ENCODE measurements around the gene MAPK10.

Gene MAPK10

GRCh38 chr4:86354390-86354789, 5.5 kb downstream of the MAPK10 start:
- TF ChIP-seq POLR2A (IDR thresholded peaks at IDR 0.05; ENCODE audit: extremely low read depth, insufficient read length) (no peak), MAX (IDR thresholded peaks at IDR 0.05; ENCODE audit: low read depth, low read length) (no peak)
- DNase-seq (ENCODE audit: low read depth) = no peak
- H3K4me3 ChIP-seq (ENCODE audit: low read depth, low read length) = no peak overlapping the region

GRCh38 chr4:86346320-86346719, 13.5 kb downstream of the MAPK10 start:
- TF ChIP-seq POLR2A (IDR thresholded peaks at IDR 0.05; ENCODE audit: extremely low read depth, insufficient read length) (no peak), CTCF (IDR thresholded peaks at IDR 0.05; ENCODE audit: low read depth, low read length) (no peak)
- DNase-seq (ENCODE audit: low read depth) = no peak
- no peak overlapping the region for H3K4me3 ChIP-seq (ENCODE audit: low read depth, low read length)

GRCh38 chr4:86344127-86344526, 15.7 kb downstream of the MAPK10 start:
- TF ChIP-seq CTCF (IDR thresholded peaks at IDR 0.05; ENCODE audit: low read depth, low read length) = no peak
- no peak for TF ChIP-seq MYC (IDR thresholded peaks at IDR 0.05; ENCODE audit: low read depth, low read length)
- no peak for TF ChIP-seq POLR2A (IDR thresholded peaks at IDR 0.05; ENCODE audit: extremely low read depth, insufficient read length)
- no peak for TF ChIP-seq MAX (IDR thresholded peaks at IDR 0.05; ENCODE audit: low read depth, low read length)
- no peak overlapping the region for H3K4me3 ChIP-seq (ENCODE audit: low read depth, low read length)
- no peak for DNase-seq (ENCODE audit: low read depth)

- TF ChIP-seq MYC (IDR thresholded peaks at IDR 0.05; ENCODE audit: low read depth, low read length) (no peak), CTCF (IDR thresholded peaks at IDR 0.05; ENCODE audit: low read depth, low read length) (no peak), MAX (IDR thresholded peaks at IDR 0.05; ENCODE audit: low read depth, low read length) (no peak), POLR2A (IDR thresholded peaks at IDR 0.05; ENCODE audit: extremely low read depth, insufficient read length) (no peak)
- no peak overlapping the region for H3K4me3 ChIP-seq (ENCODE audit: low read depth, low read length)
- no peak for DNase-seq (ENCODE audit: low read depth)
Observed at GRCh38 chr4:86338989-86339388, 20.9 kb downstream of the MAPK10 start.

- no peak for DNase-seq (ENCODE audit: low read depth)
- H3K4me3 ChIP-seq (ENCODE audit: low read depth, low read length) = no peak overlapping the region
- TF ChIP-seq CTCF (IDR thresholded peaks at IDR 0.05; ENCODE audit: low read depth, low read length) = no peak
- TF ChIP-seq POLR2A (IDR thresholded peaks at IDR 0.05; ENCODE audit: extremely low read depth, insufficient read length) = no peak
- no peak for TF ChIP-seq MYC (IDR thresholded peaks at IDR 0.05; ENCODE audit: low read depth, low read length)
- no peak for TF ChIP-seq MAX (IDR thresholded peaks at IDR 0.05; ENCODE audit: low read depth, low read length)
Observed at GRCh38 chr4:86338521-86338920, 21.3 kb downstream of the MAPK10 start.

GRCh38 chr4:86334020-86334750, 25.7 kb downstream of the MAPK10 start:
- TF ChIP-seq MAX (IDR thresholded peaks at IDR 0.05; ENCODE audit: low read depth, low read length) (no peak), MYC (IDR thresholded peaks at IDR 0.05; ENCODE audit: low read depth, low read length) (no peak), CTCF (IDR thresholded peaks at IDR 0.05; ENCODE audit: low read depth, low read length) (no peak), POLR2A (IDR thresholded peaks at IDR 0.05; ENCODE audit: extremely low read depth, insufficient read length) (no peak)
- no peak for DNase-seq (ENCODE audit: low read depth)
- no peak overlapping the region for H3K4me3 ChIP-seq (ENCODE audit: low read depth, low read length)

Data from NB4 (cell line).